ENCODE measurements around the gene RAPGEF2. TPM values are rescaled to one million over a fixed set of nuclear protein-coding genes. Genes with fewer than 3 reads are reported as not detected.

The RAPGEF2 gene
- total and polyA plus RNA-seq, 8 donors: 3.3 to 78.1 (median 37.2) TPM

GRCh38 chr4:159103384-159103990 lies 608 bp downstream of the RAPGEF2 start:
- 0 to 1% (median 1%) methylated on average over 5 to 72 of the region's 72 CpGs; no CpG with 5 or more reads in 1 of the 5 donors for WGBS, 5 donors
- Histone ChIP-seq H3K4me3 (peak overlapping the region; percentile 86 to 97 (median 92)), H3K36me3 (no peaks in the 10 kb centered on the region), H3K27ac (peak overlapping the region; percentile 94 to 99 (median 98)), H3K27me3 (no peaks in the 10 kb centered on the region), H3K4me1 (peaks cover 9 to 50% (median 36%) of the 10 kb centered on the region in 4 donors), H3K9me3 (no peaks in the 10 kb centered on the region)
- DNase-seq: peak; percentile 47 to 77
- TF ChIP-seq EP300 (IDR thresholded peaks at IDR 0.05) (no peak), CTCF (IDR thresholded peaks at IDR 0.05) (no peak), POLR2A (IDR thresholded peaks at IDR 0.05) (no peak), POLR2AphosphoS5 (IDR thresholded peaks at IDR 0.05) (no peak)
- intact Hi-C loops (cut with DNase I; ENCODE audit: low total_unique reads): no loop called here

DNA sequence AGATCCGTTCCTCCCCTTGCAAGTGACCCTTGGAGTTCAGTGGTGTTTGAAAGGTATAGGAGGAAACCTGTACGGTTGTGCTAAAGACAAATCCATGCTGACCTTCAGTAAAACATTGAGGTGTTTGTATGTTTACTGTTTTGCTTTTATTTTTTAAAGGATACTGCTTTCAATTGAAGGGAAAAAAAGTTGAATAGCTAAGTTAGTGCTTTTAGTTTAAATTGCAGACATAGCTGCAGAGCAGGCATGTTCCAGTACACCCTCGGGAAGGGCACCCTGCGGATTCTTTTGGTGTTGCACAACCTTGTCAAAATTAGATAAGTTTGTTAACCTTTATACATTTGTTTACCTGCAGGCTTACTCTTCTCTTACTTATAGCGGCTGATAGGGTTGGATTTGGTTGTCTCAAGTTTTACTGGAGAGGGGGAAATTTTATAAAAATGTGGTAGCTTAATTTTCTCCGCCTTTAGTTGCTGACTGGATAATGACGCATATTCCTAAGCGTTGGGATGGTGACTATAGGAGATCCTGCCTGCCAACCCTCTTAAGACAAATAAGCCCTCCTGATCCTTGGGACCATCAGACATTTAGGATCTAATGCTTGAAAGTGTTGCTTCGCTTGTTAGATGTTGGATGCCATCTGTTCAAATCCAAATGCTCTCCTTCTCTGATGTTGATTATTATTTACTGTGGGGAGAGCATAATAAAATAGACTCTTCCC lies 2.0 kb downstream of the RAPGEF2 start:
- 11 to 17% (median 15%) methylated on average over 9 of the region's 9 CpGs for WGBS, 5 donors
- TF ChIP-seq CTCF (IDR thresholded peaks at IDR 0.05) (peak in 1 of 7 experiments; percentile 8), POLR2A (IDR thresholded peaks at IDR 0.05) (no peak), POLR2AphosphoS5 (IDR thresholded peaks at IDR 0.05) (no peak), EP300 (IDR thresholded peaks at IDR 0.05) (no peak)
- peak overlapping the region; percentile 86 to 97 (median 92) for H3K4me3 ChIP-seq
- H3K9me3 ChIP-seq: no peaks in the 10 kb centered on the region
- intact Hi-C loops (cut with DNase I; ENCODE audit: low total_unique reads): no loop called here
- no peaks in the 10 kb centered on the region for H3K27me3 ChIP-seq
- peak overlapping the region; percentile 94 to 99 (median 98) for H3K27ac ChIP-seq
- DNase-seq: peak in 1 of 2 donors; percentile 67
- H3K4me1 ChIP-seq: peaks cover 9 to 57% (median 36%) of the 10 kb centered on the region in 4 donors
- no peaks in the 10 kb centered on the region for H3K36me3 ChIP-seq

- Histone ChIP-seq H3K36me3 (no peaks in the 10 kb centered on the region), H3K4me3 (peak overlapping the region; percentile 86 to 97 (median 92)), H3K9me3 (no peaks in the 10 kb centered on the region), H3K4me1 (peaks cover 9 to 65% (median 37%) of the 10 kb centered on the region in 4 donors), H3K27ac (peak overlapping the region in 4 of 5 donors; percentile 24 to 98 (median 96)), H3K27me3 (no peaks in the 10 kb centered on the region)
- intact Hi-C loops (cut with DNase I; ENCODE audit: low total_unique reads): no loop called here
- WGBS, 5 donors: 23 to 33% (median 26%) methylated on average over 4 of the region's 4 CpGs
- TF ChIP-seq POLR2AphosphoS5 (IDR thresholded peaks at IDR 0.05) (no peak), CTCF (IDR thresholded peaks at IDR 0.05) (no peak), POLR2A (IDR thresholded peaks at IDR 0.05) (no peak), EP300 (IDR thresholded peaks at IDR 0.05) (no peak)
- peak in 1 of 2 donors; percentile 48 for DNase-seq
Observed at GRCh38 chr4:159105761-159106243, 2.9 kb downstream of the RAPGEF2 start.

DNA sequence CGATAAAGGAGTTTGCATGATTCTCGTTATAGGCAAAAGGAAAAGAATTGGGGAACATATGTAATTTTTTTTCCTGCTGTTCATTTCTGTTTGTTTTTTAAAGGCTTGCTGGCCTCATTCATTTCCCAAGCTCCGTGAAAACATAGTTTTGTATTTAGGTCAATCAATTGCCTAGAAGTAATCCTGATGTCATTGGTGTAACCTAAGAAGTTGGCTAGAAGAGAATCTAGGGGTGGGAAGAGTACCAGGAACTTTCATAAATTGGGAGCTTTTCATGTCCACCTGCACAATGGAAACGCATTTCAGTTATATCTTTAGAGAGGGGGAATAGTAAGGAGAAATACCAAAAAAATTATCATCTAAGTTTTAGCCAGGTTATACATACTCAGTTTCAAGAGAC lies 3.8 kb downstream of the RAPGEF2 start:
- no peaks in the 10 kb centered on the region for H3K9me3 ChIP-seq
- no peak for TF ChIP-seq POLR2A (IDR thresholded peaks at IDR 0.05)
- no peak for TF ChIP-seq POLR2AphosphoS5 (IDR thresholded peaks at IDR 0.05)
- TF ChIP-seq CTCF (IDR thresholded peaks at IDR 0.05): no peak
- peak overlapping the region in 1 of 4 donors; percentile 1 for H3K4me3 ChIP-seq
- intact Hi-C loops (cut with DNase I; ENCODE audit: low total_unique reads): no loop called here
- peaks cover 9 to 71% (median 37%) of the 10 kb centered on the region in 4 donors for H3K4me1 ChIP-seq
- no peaks in the 10 kb centered on the region for H3K36me3 ChIP-seq
- peak overlapping the region in 1 of 5 donors; percentile 6 for H3K27ac ChIP-seq
- no peaks in the 10 kb centered on the region for H3K27me3 ChIP-seq
- 36 to 58% (median 50%) methylated on average over 4 of the region's 4 CpGs for WGBS, 5 donors
- no peak for DNase-seq

Measured in stomach (tissue), 9 donors.